ENCODE data around the gene MMD2. TPM values are rescaled to one million over a fixed set of nuclear protein-coding genes. Genes with fewer than 3 reads are reported as not detected.

Gene MMD2
- total RNA-seq, 1 experiment from 2014 or later = not detected

- Histone ChIP-seq H3F3A (ENCODE audit: low read length, unreplicated experiment) (no peaks in the 10 kb centered on the region), H3K4me2 (ENCODE audit: low read length) (no peak overlapping the region), H3K4me1 (ENCODE audit: insufficient read depth, low read length) (no peaks in the 10 kb centered on the region), H3K9me2 (replicated peaks; ENCODE audit: low read length) (no peaks in the 10 kb centered on the region), H4K20me1 (ENCODE audit: low read length) (no peaks in the 10 kb centered on the region), H2AFZ (ENCODE audit: low read length) (no peak overlapping the region), H3K27me3 (ENCODE audit: low read length) (no peaks in the 10 kb centered on the region), H3K9ac (ENCODE audit: low read length) (no peak overlapping the region), H3K36me3 (ENCODE audit: low read depth, low read length) (no peaks in the 10 kb centered on the region), H3K9me3 (ENCODE audit: low read length) (no peaks in the 10 kb centered on the region), H3K4me3 (ENCODE audit: low read length) (no peak overlapping the region), H3K27ac (ENCODE audit: low read length) (no peak overlapping the region), H3K79me2 (ENCODE audit: low read length) (no peaks in the 10 kb centered on the region)
- intact Hi-C loops (cut with micrococcal nuclease) = no loop called here
- TF ChIP-seq EZH2phosphoT487 (IDR thresholded peaks at IDR 0.05; ENCODE audit: borderline replicate concordance, low read length) (no peak), CTCF (conservative IDR thresholded peaks at IDR 0.05; ENCODE audit: low read depth, low read length) (no peak), EZH2 (IDR thresholded peaks at IDR 0.05; ENCODE audit: low read length, unreplicated experiment) (no peak)
- POLR2A ChIA-PET (ENCODE audit: unreplicated experiment) = no interaction called here
- DNase-seq = no peak
- CTCF ChIA-PET = no interaction called here
- no peak for ATAC-seq
- no TSS peak for BruUV-seq (replicated peaks)
Observed at GRCh38 chr7:4943297-4943696, 15.7 kb downstream of the MMD2 start.

- ChIA-PET CTCF (no interaction called here), POLR2A (ENCODE audit: unreplicated experiment) (no interaction called here)
- H3K9me3 ChIP-seq (ENCODE audit: low read length) = no peaks in the 10 kb centered on the region
- no peaks in the 10 kb centered on the region for H3K79me2 ChIP-seq (ENCODE audit: low read length)
- no peaks in the 10 kb centered on the region for H3K4me1 ChIP-seq (ENCODE audit: insufficient read depth, low read length)
- TF ChIP-seq EZH2phosphoT487 (IDR thresholded peaks at IDR 0.05; ENCODE audit: borderline replicate concordance, low read length) (no peak), CTCF (conservative IDR thresholded peaks at IDR 0.05; ENCODE audit: low read depth, low read length) (no peak), EZH2 (IDR thresholded peaks at IDR 0.05; ENCODE audit: low read length, unreplicated experiment) (no peak)
- DNase-seq (no peak), ATAC-seq (no peak)
- H2AFZ ChIP-seq (ENCODE audit: low read length) = no peak overlapping the region
- H3K36me3 ChIP-seq (ENCODE audit: low read depth, low read length) = no peaks in the 10 kb centered on the region
- H3K9me2 ChIP-seq (replicated peaks; ENCODE audit: low read length) = no peaks in the 10 kb centered on the region
- no peaks in the 10 kb centered on the region for H4K20me1 ChIP-seq (ENCODE audit: low read length)
- no peak overlapping the region for H3K4me3 ChIP-seq (ENCODE audit: low read length)
- no peak overlapping the region for H3K4me2 ChIP-seq (ENCODE audit: low read length)
- intact Hi-C loops (cut with micrococcal nuclease) = no loop called here
- BruUV-seq (replicated peaks) = no TSS peak
- H3K27me3 ChIP-seq (ENCODE audit: low read length) = no peaks in the 10 kb centered on the region
- no peak overlapping the region for H3K9ac ChIP-seq (ENCODE audit: low read length)
- H3F3A ChIP-seq (ENCODE audit: low read length, unreplicated experiment) = no peaks in the 10 kb centered on the region
- H3K27ac ChIP-seq (ENCODE audit: low read length) = no peak overlapping the region
Observed at GRCh38 chr7:4939971-4940728, 18.8 kb downstream of the MMD2 start.

GRCh38 chr7:4937411-4937810, 21.6 kb downstream of the MMD2 start:
- ATAC-seq = no peak
- CTCF ChIA-PET = no interaction called here

More at GRCh38 chr7:4937411-4937810, 21.6 kb downstream of the MMD2 start:
- no peaks in the 10 kb centered on the region for H4K20me1 ChIP-seq (ENCODE audit: low read length)
- H3K4me2 ChIP-seq (ENCODE audit: low read length) = no peak overlapping the region
- intact Hi-C loops (cut with micrococcal nuclease) = no loop called here
- H3K27me3 ChIP-seq (ENCODE audit: low read length) = no peaks in the 10 kb centered on the region
- H3K4me3 ChIP-seq (ENCODE audit: low read length) = no peak overlapping the region
- no peaks in the 10 kb centered on the region for H3K9me2 ChIP-seq (replicated peaks; ENCODE audit: low read length)
- no peak overlapping the region for H3K27ac ChIP-seq (ENCODE audit: low read length)
- no peaks in the 10 kb centered on the region for H3K9me3 ChIP-seq (ENCODE audit: low read length)
- no peak overlapping the region for H3K9ac ChIP-seq (ENCODE audit: low read length)
- TF ChIP-seq CTCF (conservative IDR thresholded peaks at IDR 0.05; ENCODE audit: low read depth, low read length) (no peak), EZH2phosphoT487 (IDR thresholded peaks at IDR 0.05; ENCODE audit: borderline replicate concordance, low read length) (no peak), EZH2 (IDR thresholded peaks at IDR 0.05; ENCODE audit: low read length, unreplicated experiment) (no peak)
- BruUV-seq (replicated peaks) = no TSS peak
- H2AFZ ChIP-seq (ENCODE audit: low read length) = no peak overlapping the region
- POLR2A ChIA-PET (ENCODE audit: unreplicated experiment) = no interaction called here
- H3K36me3 ChIP-seq (ENCODE audit: low read depth, low read length) = no peaks in the 10 kb centered on the region
- H3K79me2 ChIP-seq (ENCODE audit: low read length) = no peaks in the 10 kb centered on the region
- H3F3A ChIP-seq (ENCODE audit: low read length, unreplicated experiment) = no peaks in the 10 kb centered on the region
- no peak for DNase-seq
- no peaks in the 10 kb centered on the region for H3K4me1 ChIP-seq (ENCODE audit: insufficient read depth, low read length)
